LHCN-M2 (cell line): ENCODE data around the gene DNAJB4. TPM values are rescaled to one million over a fixed set of nuclear protein-coding genes. Genes with fewer than 3 reads are reported as not detected.

Experiments used
- DNase-seq: peaks from one replicate; pipeline ENCODE4 v3.0.0-alpha.2; 2012; ENCODE audit warnings: low read depth
- total RNA-seq: library from RNA; depleted of rRNA; stranded (reverse); fragments of >200 nt; gene quantifications from 2 replicates; pipeline ENCODE4 v1.2.3, GENCODE V29; 2014

Gene DNAJB4
- total RNA-seq, 1 experiment from 2014 or later, result 229 TPM

- DNase-seq, result no peak
These were observed 31.7 kb downstream of the DNAJB4 start for GRCh38 chr1:78036450-78036849.

- no peak for DNase-seq
These were observed 33.3 kb downstream of the DNAJB4 start for GRCh38 chr1:78038071-78038470.

GRCh38 chr1:78038491-78038939 is 33.8 kb downstream of the DNAJB4 start:
- peak; percentile 69 for DNase-seq

GRCh38 chr1:78040484-78041089 is 35.8 kb downstream of the DNAJB4 start:
- DNase-seq, result no peak

GRCh38 chr1:78043436-78043835 is 38.7 kb downstream of the DNAJB4 start:
- peak; percentile 67 for DNase-seq

GRCh38 chr1:78044796-78045562 is 40.2 kb downstream of the DNAJB4 start:
- no peak for DNase-seq

- no peak for DNase-seq
These were observed 40.8 kb downstream of the DNAJB4 start for GRCh38 chr1:78045563-78045925.

- no peak for DNase-seq
These were observed 41.4 kb downstream of the DNAJB4 start, which contains the start of gene GIPC2 for GRCh38 chr1:78045926-78046778. Gene GIPC2, plus strand, starts transcription at chr1:78045966. Its CDS starts 129 bp downstream, at chr1:78046095.

GRCh38 chr1:78047106-78047505 is 42.4 kb downstream of the DNAJB4 start:
- DNase-seq, result no peak

- DNase-seq, result no peak
These were observed 42.9 kb downstream of the DNAJB4 start for GRCh38 chr1:78047631-78048030.

GRCh38 chr1:78048446-78048845 is 43.7 kb downstream of the DNAJB4 start:
- no peak for DNase-seq

- DNase-seq, result no peak
These were observed 44.7 kb downstream of the DNAJB4 start for GRCh38 chr1:78049396-78049795.

GRCh38 chr1:78051005-78051404 is 46.3 kb downstream of the DNAJB4 start:
- no peak for DNase-seq

- no peak for DNase-seq
These were observed 48.1 kb downstream of the DNAJB4 start for GRCh38 chr1:78052685-78053405.

- DNase-seq, result no peak
These were observed 48.8 kb downstream of the DNAJB4 start for GRCh38 chr1:78053498-78053897.

GRCh38 chr1:78054559-78054958 is 49.8 kb downstream of the DNAJB4 start:
- peak; percentile 83 for DNase-seq

GRCh38 chr1:78054972-78055371 is 50.2 kb downstream of the DNAJB4 start:
- DNase-seq, result no peak

GRCh38 chr1:78055565-78056132 is 50.9 kb downstream of the DNAJB4 start:
- no peak for DNase-seq

GRCh38 chr1:78058670-78059069 is 53.9 kb downstream of the DNAJB4 start:
- DNase-seq, result no peak

- peak; percentile 66 for DNase-seq
These were observed 56.3 kb downstream of the DNAJB4 start for GRCh38 chr1:78060857-78061563.
